Activated T-cell treated with anti-CD3 and anti-CD28 coated beads, Interleukin-2, amount 50 U/mL, for 4 hours (primary cell): ENCODE data around the gene CXCL8. TPM values are rescaled to one million over a fixed set of nuclear protein-coding genes. Genes with fewer than 3 reads are reported as not detected.

Source experiments
- ATAC-seq, 2 donors: fragments of 200-7000 bp; cut with Tn5 transposase; one replicate each; pipeline ENCODE4 v1.10.0; 2021
- DNase-seq: peaks from one replicate; pipeline ENCODE4 v3.0.0-alpha.2; 2020
- H3K27me3 Mint-ChIP-seq: one replicate; pipeline ENCODE4 v1.8.0; 2021; ENCODE audit warnings: low read depth, mixed read lengths
- H3K36me3 Mint-ChIP-seq: one replicate; pipeline ENCODE4 v1.8.0; 2022; ENCODE audit warnings: mixed read lengths; ENCODE audit not compliant: insufficient read depth
- H3K4me1 Mint-ChIP-seq: one replicate; pipeline ENCODE4 v1.8.0; 2021; ENCODE audit warnings: low read depth, mixed read lengths
- H3K4me3 Mint-ChIP-seq: one replicate; pipeline ENCODE4 v1.8.0; 2021; ENCODE audit warnings: mild to moderate bottlenecking, moderate library complexity, mixed read lengths
- H3K9me3 Mint-ChIP-seq: one replicate; pipeline ENCODE4 v1.8.0; 2021; ENCODE audit warnings: mixed read lengths
- total RNA-seq, 3 donors: library from RNA; stranded (reverse); gene quantifications; one replicate each; pipeline ENCODE4 v1.2.1, GENCODE V29; 2021

CXCL8 gene
- total RNA-seq, 3 donors from 2014 or later = 2.5 to 4.2 (median 3.9) TPM

DNA sequence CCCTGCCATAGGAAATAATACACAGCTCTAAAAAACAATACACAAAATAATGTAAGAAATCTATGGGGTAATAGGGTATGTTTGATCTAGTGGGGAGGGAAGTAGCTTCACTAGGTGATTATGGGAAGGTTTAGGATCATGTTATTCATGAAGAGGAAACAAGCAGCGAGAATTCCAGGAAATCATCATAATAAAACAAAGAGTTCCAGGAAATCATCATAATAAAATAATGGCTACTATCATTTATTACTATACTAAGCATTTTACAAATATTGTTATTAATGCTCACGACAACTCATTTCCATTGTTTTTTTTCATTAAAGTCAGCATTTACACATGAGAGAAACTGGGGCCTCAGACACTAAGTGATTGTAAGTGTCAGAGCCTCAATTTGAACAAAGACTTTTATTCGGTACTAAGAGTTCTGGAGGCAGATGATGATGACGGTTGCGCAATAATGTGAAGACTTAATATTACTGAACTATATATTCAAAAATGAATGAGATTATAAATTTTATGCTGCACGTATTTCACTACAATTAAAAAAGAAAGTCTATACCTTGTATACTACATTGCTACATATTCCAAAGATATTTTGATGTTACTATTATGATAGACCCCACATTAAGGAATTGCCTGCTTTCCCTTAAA, 12.2 kb upstream of the CXCL8 start:
- Mint-ChIP-seq H3K36me3 (no peaks in the 10 kb centered on the region), H3K27me3 (no peaks in the 10 kb centered on the region), H3K4me1 (no peaks in the 10 kb centered on the region), H3K4me3 (no peak overlapping the region), H3K9me3 (no peaks in the 10 kb centered on the region)
- ATAC-seq = no peak
- DNase-seq = no peak

GRCh38 chr4:73729534-73730165, 10.7 kb upstream of the CXCL8 start:
- Mint-ChIP-seq H3K4me3 (no peak overlapping the region), H3K27me3 (no peaks in the 10 kb centered on the region), H3K9me3 (no peaks in the 10 kb centered on the region), H3K36me3 (no peaks in the 10 kb centered on the region), H3K4me1 (no peaks in the 10 kb centered on the region)
- DNase-seq = no peak
- no peak for ATAC-seq

GRCh38 chr4:73730292-73730691, 10.1 kb upstream of the CXCL8 start:
- DNase-seq = no peak
- Mint-ChIP-seq H3K4me3 (no peak overlapping the region), H3K4me1 (no peaks in the 10 kb centered on the region), H3K27me3 (no peaks in the 10 kb centered on the region), H3K9me3 (no peaks in the 10 kb centered on the region), H3K36me3 (no peaks in the 10 kb centered on the region)
- ATAC-seq = no peak

DNA sequence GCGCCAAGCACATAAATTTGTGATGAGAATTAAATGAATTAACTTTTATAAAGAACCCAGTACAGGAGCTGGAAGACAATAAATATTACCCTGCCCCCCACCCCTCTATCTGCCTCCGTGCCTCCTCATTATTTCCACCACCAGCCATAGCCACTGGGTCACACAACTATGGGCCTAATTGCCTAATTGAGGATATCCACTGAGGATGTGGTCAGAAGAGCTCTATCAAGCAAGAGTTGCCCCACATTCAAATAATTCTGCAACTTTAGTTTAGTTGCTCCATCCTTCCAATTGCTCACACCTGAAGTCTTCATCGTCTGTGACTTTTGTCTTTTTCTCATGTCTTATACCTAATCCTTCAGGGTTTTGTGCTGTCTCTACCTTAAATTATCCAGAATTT, 9.5 kb upstream of the CXCL8 start:
- DNase-seq (no peak), ATAC-seq (no peak)
- Mint-ChIP-seq H3K36me3 (no peaks in the 10 kb centered on the region), H3K4me1 (no peaks in the 10 kb centered on the region), H3K9me3 (no peaks in the 10 kb centered on the region), H3K27me3 (no peaks in the 10 kb centered on the region), H3K4me3 (no peak overlapping the region)

DNA sequence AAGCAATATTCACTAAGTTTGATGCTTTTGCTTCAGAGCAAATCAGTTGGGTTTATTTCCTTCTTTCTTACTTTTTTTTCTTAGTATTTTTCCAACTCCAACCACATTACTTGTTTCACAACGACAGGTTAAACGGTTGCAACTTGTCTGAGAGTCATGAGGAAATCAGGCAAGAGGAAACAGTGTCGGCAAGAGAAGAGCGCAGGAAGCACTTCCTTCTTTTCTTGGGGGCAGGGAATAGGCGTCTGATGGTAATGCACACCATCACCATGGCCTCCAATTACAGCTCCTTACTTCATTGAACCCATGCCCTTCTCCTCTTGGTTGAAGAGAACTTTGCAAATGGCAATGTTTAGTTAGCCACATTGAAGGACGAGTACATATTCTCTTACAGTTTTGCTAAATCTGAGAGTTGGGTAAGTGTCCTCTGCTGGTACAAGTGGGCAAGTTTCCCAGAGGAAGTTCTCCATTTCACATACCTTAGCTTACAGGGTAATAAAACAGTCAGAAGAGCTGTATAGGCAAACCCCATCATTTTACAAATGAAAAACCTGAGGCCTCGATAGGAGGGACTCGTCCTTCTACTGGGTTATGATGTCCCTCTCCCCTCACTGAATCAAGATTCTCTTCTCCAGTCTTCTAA, 8.3 kb upstream of the CXCL8 start:
- Mint-ChIP-seq H3K4me3 (no peak overlapping the region), H3K27me3 (no peaks in the 10 kb centered on the region), H3K36me3 (no peaks in the 10 kb centered on the region), H3K4me1 (no peaks in the 10 kb centered on the region), H3K9me3 (no peaks in the 10 kb centered on the region)
- no peak for ATAC-seq
- DNase-seq = no peak

DNA sequence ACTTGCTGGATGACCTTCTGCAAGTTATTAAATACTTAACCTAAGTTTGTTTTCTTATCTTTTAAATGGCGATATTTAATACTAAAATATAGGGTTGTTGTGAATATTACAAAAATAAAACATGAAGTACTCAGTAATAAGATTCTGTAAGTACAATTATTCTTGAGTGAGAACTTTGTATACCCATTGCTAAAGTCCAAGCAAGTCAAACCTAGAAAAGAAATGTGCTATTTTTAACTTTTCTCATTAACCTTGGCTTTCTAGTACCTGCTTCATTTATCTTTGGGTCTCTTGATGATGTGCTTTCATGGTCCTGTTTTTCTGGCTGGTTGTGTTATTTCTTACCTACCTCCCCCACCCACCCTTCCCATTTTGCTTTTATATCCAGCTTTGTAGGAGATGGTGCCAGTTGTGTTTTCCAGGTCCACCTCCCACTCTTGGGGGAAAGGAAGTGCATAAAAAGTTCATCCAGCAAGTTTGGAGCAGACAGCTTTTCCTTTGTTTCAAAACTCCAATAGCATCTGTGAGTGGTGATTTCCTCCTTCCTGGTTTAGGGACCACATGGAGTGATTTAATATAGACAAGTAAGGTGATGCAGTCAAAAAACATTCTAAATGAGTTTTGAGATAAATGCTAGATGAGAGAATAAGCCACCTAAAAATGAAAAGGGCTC, 7.5 kb upstream of the CXCL8 start:
- H3K9me3 Mint-ChIP-seq = no peaks in the 10 kb centered on the region
- no peaks in the 10 kb centered on the region for H3K27me3 Mint-ChIP-seq

GRCh38 chr4:73734530-73735001, 5.8 kb upstream of the CXCL8 start:
- Mint-ChIP-seq H3K4me3 (no peak overlapping the region), H3K9me3 (no peaks in the 10 kb centered on the region), H3K4me1 (no peaks in the 10 kb centered on the region), H3K36me3 (no peaks in the 10 kb centered on the region), H3K27me3 (no peaks in the 10 kb centered on the region)
- ATAC-seq (no peak), DNase-seq (no peak)

More for the DNA sequence above, 7.5 kb upstream of the CXCL8 start:
- no peak overlapping the region for H3K4me3 Mint-ChIP-seq
- H3K36me3 Mint-ChIP-seq = no peaks in the 10 kb centered on the region
- no peaks in the 10 kb centered on the region for H3K4me1 Mint-ChIP-seq
- no peak for ATAC-seq
- no peak for DNase-seq

DNA sequence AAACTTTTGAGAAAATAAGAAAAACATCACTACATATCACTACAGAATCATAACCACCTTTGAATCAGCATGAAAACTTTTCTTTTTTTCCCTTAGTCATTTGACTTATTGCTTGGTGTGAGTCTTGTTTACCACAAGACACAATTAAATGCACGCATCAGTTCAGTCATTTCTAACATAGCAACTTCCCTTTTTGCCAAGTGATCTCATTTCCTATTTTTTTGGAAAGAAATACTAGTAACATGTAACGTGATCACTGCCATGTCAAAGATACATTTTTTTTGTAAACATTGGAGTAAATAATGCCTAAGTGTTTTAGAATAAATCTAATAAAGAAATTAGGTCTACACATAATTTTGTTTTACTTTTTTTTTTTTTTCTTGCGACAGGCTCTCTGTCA, 5.1 kb upstream of the CXCL8 start:
- no peak overlapping the region for H3K4me3 Mint-ChIP-seq
- no peak for DNase-seq
- H3K4me1 Mint-ChIP-seq = no peaks in the 10 kb centered on the region
- no peaks in the 10 kb centered on the region for H3K9me3 Mint-ChIP-seq
- H3K27me3 Mint-ChIP-seq = no peaks in the 10 kb centered on the region
- no peak for ATAC-seq
- no peaks in the 10 kb centered on the region for H3K36me3 Mint-ChIP-seq

DNA sequence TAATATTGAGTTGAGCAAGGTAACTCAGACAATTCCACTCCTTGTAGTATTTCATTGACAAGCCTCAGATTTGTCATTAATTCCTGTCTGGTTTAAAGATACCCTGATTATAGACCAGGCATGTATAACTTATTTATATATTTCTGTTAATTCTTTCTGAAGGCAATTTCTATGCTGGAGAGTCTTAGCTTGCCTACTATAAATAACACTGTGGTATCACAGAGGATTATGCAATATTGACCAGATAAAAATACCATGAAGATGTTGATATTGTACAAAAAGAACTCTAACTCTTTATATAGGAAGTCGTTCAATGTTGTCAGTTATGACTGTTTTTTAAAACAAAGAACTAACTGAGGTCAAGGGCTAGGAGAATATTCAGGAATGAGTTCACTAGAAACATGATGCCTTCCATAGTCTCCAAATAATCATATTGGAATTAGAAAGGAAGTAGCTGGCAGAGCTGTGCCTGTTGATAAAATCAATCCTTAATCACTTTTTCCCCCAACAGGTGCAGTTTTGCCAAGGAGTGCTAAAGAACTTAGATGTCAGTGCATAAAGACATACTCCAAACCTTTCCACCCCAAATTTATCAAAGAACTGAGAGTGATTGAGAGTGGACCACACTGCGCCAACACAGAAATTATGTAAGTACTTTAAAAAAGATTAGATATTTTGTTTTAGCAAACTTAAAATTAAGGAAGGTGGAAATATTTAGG, 821 bp downstream of the CXCL8 start:
- no peaks in the 10 kb centered on the region for H3K4me1 Mint-ChIP-seq
- H3K4me3 Mint-ChIP-seq = no peak overlapping the region
- no peaks in the 10 kb centered on the region for H3K27me3 Mint-ChIP-seq
- ATAC-seq (no peak), DNase-seq (no peak)
- H3K9me3 Mint-ChIP-seq = no peaks in the 10 kb centered on the region
- H3K36me3 Mint-ChIP-seq = no peaks in the 10 kb centered on the region

GRCh38 chr4:73741750-73742489, 1.6 kb downstream of the CXCL8 start:
- ATAC-seq (no peak), DNase-seq (no peak)
- Mint-ChIP-seq H3K36me3 (no peaks in the 10 kb centered on the region), H3K4me3 (no peak overlapping the region), H3K27me3 (no peaks in the 10 kb centered on the region), H3K4me1 (no peaks in the 10 kb centered on the region), H3K9me3 (no peaks in the 10 kb centered on the region)

GRCh38 chr4:73742490-73743160, 2.3 kb downstream of the CXCL8 start:
- Mint-ChIP-seq H3K4me1 (no peaks in the 10 kb centered on the region), H3K36me3 (no peaks in the 10 kb centered on the region), H3K27me3 (peaks cover under 1% of the 10 kb centered on the region), H3K4me3 (no peak overlapping the region), H3K9me3 (no peaks in the 10 kb centered on the region)
- DNase-seq = no peak
- no peak for ATAC-seq

DNA sequence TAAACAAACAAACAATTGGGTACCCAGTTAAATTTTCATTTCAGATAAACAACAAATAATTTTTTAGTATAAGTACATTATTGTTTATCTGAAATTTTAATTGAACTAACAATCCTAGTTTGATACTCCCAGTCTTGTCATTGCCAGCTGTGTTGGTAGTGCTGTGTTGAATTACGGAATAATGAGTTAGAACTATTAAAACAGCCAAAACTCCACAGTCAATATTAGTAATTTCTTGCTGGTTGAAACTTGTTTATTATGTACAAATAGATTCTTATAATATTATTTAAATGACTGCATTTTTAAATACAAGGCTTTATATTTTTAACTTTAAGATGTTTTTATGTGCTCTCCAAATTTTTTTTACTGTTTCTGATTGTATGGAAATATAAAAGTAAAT, 2.9 kb downstream of the CXCL8 start:
- no peaks in the 10 kb centered on the region for H3K4me1 Mint-ChIP-seq
- H3K9me3 Mint-ChIP-seq = no peaks in the 10 kb centered on the region
- no peak for DNase-seq
- peaks cover 2% of the 10 kb centered on the region for H3K27me3 Mint-ChIP-seq
- H3K36me3 Mint-ChIP-seq = no peaks in the 10 kb centered on the region
- no peak for ATAC-seq
- H3K4me3 Mint-ChIP-seq = no peak overlapping the region

DNA sequence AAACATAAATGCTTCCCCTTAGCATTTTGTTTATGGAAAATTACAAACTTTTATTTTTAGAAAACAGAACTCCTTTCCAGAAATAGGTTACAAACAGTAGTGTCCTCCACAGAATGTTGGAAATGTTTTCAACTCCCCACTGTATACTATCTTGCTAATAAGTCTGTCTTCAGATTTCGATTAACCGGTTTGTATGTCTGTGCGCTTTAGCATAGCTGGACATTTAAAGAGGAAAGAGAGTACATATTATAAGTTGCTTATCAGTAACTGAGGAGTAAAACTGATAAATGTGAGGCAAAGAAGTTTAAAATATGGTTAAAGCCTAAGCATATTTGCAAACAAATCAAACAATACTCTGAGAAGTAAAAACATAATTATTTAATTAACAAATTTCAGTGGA, 3.4 kb downstream of the CXCL8 start:
- H3K27me3 Mint-ChIP-seq = peaks cover 2% of the 10 kb centered on the region
- H3K4me1 Mint-ChIP-seq = no peaks in the 10 kb centered on the region
- H3K9me3 Mint-ChIP-seq = no peaks in the 10 kb centered on the region
- no peak overlapping the region for H3K4me3 Mint-ChIP-seq
- ATAC-seq = no peak
- no peak for DNase-seq
- H3K36me3 Mint-ChIP-seq = no peaks in the 10 kb centered on the region
